Hepatic stellate cell (primary cell): ENCODE measurements around the gene NLRC5.
"Not testable (repeated sequence)": the region's sequence is repeated elsewhere in the genome, so short reads cannot be mapped to it uniquely, and the experiment has no call there.

Experiments used
- DNase-seq: peaks from one replicate; pipeline ENCODE4 v3.0.0; 2011; ENCODE audit warnings: low spot score

The NLRC5 gene

GRCh38 chr16:57107321-57107922 lies 118.1 kb downstream of the NLRC5 start:
- DNase-seq = no peak

- no peak for DNase-seq
These were observed 119.1 kb downstream of the NLRC5 start for GRCh38 chr16:57108432-57108831.

GRCh38 chr16:57109259-57110105 lies 120.1 kb downstream of the NLRC5 start:
- DNase-seq = not testable (repeated sequence)

- DNase-seq = no peak
These were observed 121.6 kb downstream of the NLRC5 start for GRCh38 chr16:57110937-57111336.

GRCh38 chr16:57111420-57111819 lies 122.1 kb downstream of the NLRC5 start:
- DNase-seq = no peak

- DNase-seq = peak; percentile 73
These were observed 123.2 kb downstream of the NLRC5 start for GRCh38 chr16:57112403-57113041.

GRCh38 chr16:57113042-57113453 lies 123.7 kb downstream of the NLRC5 start:
- DNase-seq = peak; percentile 65

GRCh38 chr16:57113664-57114063 lies 124.3 kb downstream of the NLRC5 start:
- no peak for DNase-seq

GRCh38 chr16:57115168-57115513 lies 125.8 kb downstream of the NLRC5 start:
- DNase-seq = no peak

GRCh38 chr16:57115514-57116182 lies 126.3 kb downstream of the NLRC5 start:
- DNase-seq = peak; percentile 79

GRCh38 chr16:57118461-57119084 lies 129.2 kb downstream of the NLRC5 start:
- no peak for DNase-seq

- no peak for DNase-seq
These were observed 134.0 kb downstream of the NLRC5 start for GRCh38 chr16:57123216-57123973.

GRCh38 chr16:57123974-57124674 lies 134.8 kb downstream of the NLRC5 start:
- no peak for DNase-seq

GRCh38 chr16:57125376-57125775 lies 136.0 kb downstream of the NLRC5 start:
- DNase-seq = no peak

GRCh38 chr16:57125969-57126368 lies 136.6 kb downstream of the NLRC5 start:
- DNase-seq = no peak

GRCh38 chr16:57126411-57126810 lies 137.1 kb downstream of the NLRC5 start:
- DNase-seq = no peak

GRCh38 chr16:57127037-57127763 lies 137.8 kb downstream of the NLRC5 start:
- DNase-seq = no peak

- DNase-seq = no peak
These were observed 138.5 kb downstream of the NLRC5 start for GRCh38 chr16:57127836-57128235.

- DNase-seq = no peak
These were observed 139.5 kb downstream of the NLRC5 start for GRCh38 chr16:57128771-57129389.

- no peak for DNase-seq
These were observed 141.6 kb downstream of the NLRC5 start for GRCh38 chr16:57130950-57131321.
